ENCODE results near the gene GALNT2.

- TF ChIP-seq CTCF (IDR thresholded peaks at IDR 0.05; ENCODE audit: low read length) (no peak), EZH2 (optimal IDR thresholded peaks at IDR 0.05; ENCODE audit: low read depth, low read length) (no peak)
Measured at GRCh38 chr1:230084408-230085177, 17.6 kb downstream of the GALNT2 start.

All from MM.1S (cell line).